Body of pancreas (tissue), 4 donors: ENCODE measurements around the gene CLSTN1. TPM values are rescaled to one million over a fixed set of nuclear protein-coding genes. Genes with fewer than 3 reads are reported as not detected.

Source experiments
- ATAC-seq: fragments of 150-250 bp; one replicate; pipeline ENCODE4 v1.9.1; 2016
- DNase-seq, 4 donors: peaks; one replicate each; pipeline ENCODE4 v3.0.0-alpha.2; 2019
- H3K27ac ChIP-seq, 4 donors: fragments of 200-600 bp; sonication (generic); 1 replicate in 3 of 4; 2 replicates in 1 of 4; pipeline versions ENCODE4 v1.5.1 to v1.6.1; 2016 to 2019; ENCODE audit warnings: mild to moderate bottlenecking in 1 of 4, mixed read lengths in 1 of 4, moderate library complexity in 1 of 4
- H3K27me3 ChIP-seq, 2 donors: fragments of 200-600 bp; sonication (generic); one replicate each; pipeline ENCODE4 v1.6.0; 2016; ENCODE audit warnings: mild to moderate bottlenecking in 1 of 2
- H3K36me3 ChIP-seq, 2 donors: fragments of 200-600 bp; sonication (generic); replicated peaks in 1 of 2; 2 replicates each; pipeline ENCODE4 v1.5.1; 2016; ENCODE audit warnings: low read depth in 2 of 2; ENCODE audit not compliant: insufficient read depth in 1 of 2
- H3K4me1 ChIP-seq: fragments of 200-600 bp; sonication (generic); one replicate; pipeline ENCODE4 v1.6.0; 2016
- H3K4me3 ChIP-seq, 2 donors: fragments of 200-600 bp; sonication (generic); 1 replicate in 1 of 2; 2 replicates in 1 of 2; pipeline ENCODE4 v1.5.1; 2016 to 2019
- H3K9me3 ChIP-seq, 3 donors: fragments of 200-600 bp; sonication (generic); 1 replicate in 2 of 3; 2 replicates in 1 of 3; pipeline ENCODE4 v1.5.1; 2016
- POLR2A ChIP-seq, 3 donors: fragments of 450-650 bp; IDR thresholded peaks; one replicate each; pipeline ENCODE4 v1.6.1; 2016; ENCODE audit warnings: antibody characterized with exemption in 3 of 3, mild to moderate bottlenecking in 2 of 3
- WGBS, 2 donors: methylation state at CpG; one replicate each; pipeline ENCODE4 v1.1.5; 2017; 5-methylcytosine and 5-hydroxymethylcytosine counted together
- intact Hi-C: fragments of 100-400 bp; cut with DNase I; formaldehyde crosslinking; loops from one replicate; pipeline ENCODE4 v1.15.1; 2023
- total RNA-seq, 2 donors: library from RNA; depleted of rRNA; stranded (reverse); fragments of >200 nt; gene quantifications; one replicate each; pipeline ENCODE4 v1.1.0, GENCODE V29; 2016
- TF ChIP-seq, protein P1 (sequence below), 7 experiments: fragments of 450-650 bp in 4 of 7; fragments of 200-600 bp in 3 of 7; sonication (generic) in 3 of 7; IDR thresholded peaks; one replicate each; pipeline ENCODE4 v1.5.1; 2016 to 2019; ENCODE audit warnings: antibody characterized with exemption in 7 of 7

The CLSTN1 gene
- total RNA-seq, 2 donors from 2014 or later, result 60.2 to 64.6 TPM

DNA sequence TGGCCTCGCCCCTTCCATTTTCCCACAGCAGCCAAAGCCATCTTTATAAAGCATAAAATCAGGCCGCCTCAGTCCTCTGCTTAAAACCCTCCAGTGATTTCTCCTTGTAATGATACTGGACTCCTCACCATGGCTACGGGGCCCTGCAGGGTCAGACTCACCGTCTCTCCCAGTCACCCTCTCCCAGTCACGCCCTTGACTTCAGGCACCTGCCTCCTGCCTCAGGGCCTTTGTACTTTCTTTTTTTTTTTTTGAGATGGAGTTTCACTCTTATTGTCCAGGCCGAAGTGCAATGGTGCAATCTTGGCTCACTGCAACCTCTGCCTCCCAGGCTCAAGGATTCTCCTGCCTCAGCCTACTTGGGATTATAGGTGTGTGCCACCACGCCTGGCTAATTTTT lies 124.4 kb downstream of the CLSTN1 start:
- no peaks in the 10 kb centered on the region for H3K4me1 ChIP-seq
- intact Hi-C loops, result no loop called here
- no peaks in the 10 kb centered on the region for H3K9me3 ChIP-seq
- H3K36me3 ChIP-seq, result no peaks in the 10 kb centered on the region
- DNase-seq, result no peak
- WGBS, 2 donors, result 86 to 91% methylated on average over 7 of the region's 7 CpGs
- TF ChIP-seq, protein P1, sequence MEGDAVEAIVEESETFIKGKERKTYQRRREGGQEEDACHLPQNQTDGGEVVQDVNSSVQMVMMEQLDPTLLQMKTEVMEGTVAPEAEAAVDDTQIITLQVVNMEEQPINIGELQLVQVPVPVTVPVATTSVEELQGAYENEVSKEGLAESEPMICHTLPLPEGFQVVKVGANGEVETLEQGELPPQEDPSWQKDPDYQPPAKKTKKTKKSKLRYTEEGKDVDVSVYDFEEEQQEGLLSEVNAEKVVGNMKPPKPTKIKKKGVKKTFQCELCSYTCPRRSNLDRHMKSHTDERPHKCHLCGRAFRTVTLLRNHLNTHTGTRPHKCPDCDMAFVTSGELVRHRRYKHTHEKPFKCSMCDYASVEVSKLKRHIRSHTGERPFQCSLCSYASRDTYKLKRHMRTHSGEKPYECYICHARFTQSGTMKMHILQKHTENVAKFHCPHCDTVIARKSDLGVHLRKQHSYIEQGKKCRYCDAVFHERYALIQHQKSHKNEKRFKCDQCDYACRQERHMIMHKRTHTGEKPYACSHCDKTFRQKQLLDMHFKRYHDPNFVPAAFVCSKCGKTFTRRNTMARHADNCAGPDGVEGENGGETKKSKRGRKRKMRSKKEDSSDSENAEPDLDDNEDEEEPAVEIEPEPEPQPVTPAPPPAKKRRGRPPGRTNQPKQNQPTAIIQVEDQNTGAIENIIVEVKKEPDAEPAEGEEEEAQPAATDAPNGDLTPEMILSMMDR (IDR thresholded peaks at IDR 0.05), result no peak
- TF ChIP-seq POLR2A (IDR thresholded peaks at IDR 0.05), result no peak
- no peak overlapping the region for H3K27ac ChIP-seq
- ATAC-seq, result no peak
- H3K27me3 ChIP-seq, result no peaks in the 10 kb centered on the region
- no peak overlapping the region for H3K4me3 ChIP-seq

DNA sequence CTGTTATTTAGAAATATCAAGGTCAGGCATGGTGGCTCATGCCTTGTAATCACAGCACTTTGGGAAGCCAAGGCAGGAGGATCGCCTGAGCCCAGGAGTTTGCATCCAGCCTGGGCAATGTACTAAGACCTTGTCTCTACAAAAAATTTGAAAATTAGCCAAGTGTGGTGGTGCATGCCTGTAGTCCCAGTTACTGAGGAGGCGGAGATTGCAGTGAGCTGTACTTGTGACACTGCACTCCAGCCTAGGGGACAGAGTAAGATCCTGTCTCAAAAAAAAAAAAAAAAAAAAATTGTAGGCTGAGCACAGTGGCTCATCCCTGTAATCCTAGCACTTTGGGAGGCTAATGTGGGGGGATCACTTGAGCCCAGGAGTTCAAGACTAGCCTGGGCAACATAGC lies 127.0 kb downstream of the CLSTN1 start:
- Histone ChIP-seq H3K4me1 (no peaks in the 10 kb centered on the region), H3K27ac (no peak overlapping the region), H3K4me3 (no peak overlapping the region), H3K36me3 (no peaks in the 10 kb centered on the region), H3K27me3 (no peaks in the 10 kb centered on the region), H3K9me3 (no peaks in the 10 kb centered on the region)
- intact Hi-C loops, result no loop called here
- DNase-seq (no peak), ATAC-seq (no peak)
- 89 to 100% methylated on average over 2 of the region's 2 CpGs for WGBS, 2 donors
- TF ChIP-seq, protein P1 (IDR thresholded peaks at IDR 0.05), result no peak
- no peak for TF ChIP-seq POLR2A (IDR thresholded peaks at IDR 0.05)

DNA sequence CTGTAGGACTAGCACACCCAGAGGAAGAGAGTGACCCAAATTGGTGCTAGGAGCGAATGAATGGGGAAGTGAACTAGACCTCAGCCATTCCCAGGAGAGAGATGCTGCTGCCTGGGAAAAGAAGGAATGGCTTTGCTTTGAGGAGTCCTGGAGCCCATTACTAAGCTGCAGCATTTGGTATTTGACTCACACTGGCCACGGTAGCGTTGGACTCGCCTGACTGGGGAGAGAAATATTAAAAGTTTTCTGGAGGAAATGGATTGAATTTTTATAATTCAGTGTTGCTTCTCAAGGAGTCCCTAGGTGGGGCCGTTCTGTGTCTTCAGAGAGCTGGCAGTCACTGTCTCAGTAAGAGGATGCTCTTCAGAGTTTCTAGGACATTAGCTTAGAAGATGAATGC lies 132.1 kb downstream of the CLSTN1 start:
- WGBS, 2 donors, result 75 to 84% methylated on average over 5 of the region's 5 CpGs
- ATAC-seq, result no peak

DNA sequence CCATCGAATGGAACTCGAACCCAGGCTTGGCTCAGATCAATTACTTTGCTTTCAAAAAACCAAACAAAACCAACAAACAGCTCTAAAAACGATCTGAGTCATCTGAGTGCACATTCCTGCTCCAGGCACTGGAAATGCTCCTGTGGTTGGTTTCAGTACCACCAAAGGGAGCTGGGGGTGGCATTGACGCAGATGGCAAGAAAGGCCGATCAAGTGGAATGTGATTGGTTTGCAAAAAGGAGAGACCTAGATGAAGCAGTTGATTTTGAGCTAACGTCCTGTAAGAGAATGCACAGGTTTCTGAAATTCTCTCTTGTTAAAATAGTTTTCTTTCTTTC lies 132.7 kb downstream of the CLSTN1 start:
- no peak overlapping the region for H3K27ac ChIP-seq
- 74 to 79% methylated on average over 6 of the region's 6 CpGs for WGBS, 2 donors
- TF ChIP-seq, protein P1 (IDR thresholded peaks at IDR 0.05), result no peak
- TF ChIP-seq POLR2A (IDR thresholded peaks at IDR 0.05), result no peak
- no peak for DNase-seq
- no peaks in the 10 kb centered on the region for H3K36me3 ChIP-seq
- peaks cover 31% of the 10 kb centered on the region for H3K4me1 ChIP-seq
- intact Hi-C loops, result no loop called here
- H3K27me3 ChIP-seq, result no peaks in the 10 kb centered on the region
- H3K9me3 ChIP-seq, result no peaks in the 10 kb centered on the region
- no peak for ATAC-seq
- no peak overlapping the region for H3K4me3 ChIP-seq

More for the DNA sequence above, 132.1 kb downstream of the CLSTN1 start:
- intact Hi-C loops, result no loop called here
- Histone ChIP-seq H3K27ac (no peak overlapping the region), H3K36me3 (no peaks in the 10 kb centered on the region), H3K4me1 (peaks cover 31% of the 10 kb centered on the region), H3K9me3 (no peaks in the 10 kb centered on the region), H3K27me3 (no peaks in the 10 kb centered on the region), H3K4me3 (no peak overlapping the region)
- no peak for DNase-seq
- no peak for TF ChIP-seq POLR2A (IDR thresholded peaks at IDR 0.05)
- TF ChIP-seq, protein P1 (IDR thresholded peaks at IDR 0.05), result no peak

DNA sequence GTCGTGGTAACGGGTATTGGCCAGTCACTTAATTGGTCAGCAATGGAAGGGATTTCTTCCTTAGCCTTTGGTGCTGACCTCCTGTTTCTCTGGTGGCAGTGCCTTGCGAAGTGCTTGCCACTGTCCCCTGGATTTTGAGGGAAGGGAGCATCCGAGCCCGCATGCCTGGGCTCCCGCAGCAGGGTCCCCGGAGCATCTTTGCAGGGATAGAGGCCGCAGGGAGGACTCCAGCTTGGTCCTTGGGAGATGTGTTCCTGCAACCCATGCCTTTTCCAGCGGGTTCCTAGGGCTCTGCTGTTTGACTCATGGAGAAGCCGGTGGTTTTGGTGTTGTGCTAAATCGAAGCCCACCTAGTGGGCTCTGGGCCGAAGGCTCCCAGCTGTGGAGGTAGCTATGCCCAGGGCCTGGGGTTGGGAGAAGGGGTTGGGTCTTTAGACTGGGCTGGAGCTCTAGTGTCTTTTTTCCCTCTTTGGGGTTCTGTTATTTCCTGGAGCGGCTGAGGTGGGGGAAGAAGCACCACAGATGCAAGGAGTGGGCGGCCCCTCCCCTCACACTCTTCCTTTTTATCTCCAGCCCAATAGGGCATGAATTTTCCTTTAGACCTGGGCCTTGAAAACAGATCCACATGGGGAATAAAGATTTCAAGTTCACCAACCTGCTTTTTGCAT lies 133.2 kb downstream of the CLSTN1 start:
- intact Hi-C loops, result no loop called here
- no peak for TF ChIP-seq POLR2A (IDR thresholded peaks at IDR 0.05)
- TF ChIP-seq, protein P1 (IDR thresholded peaks at IDR 0.05), result no peak
- Histone ChIP-seq H3K4me3 (no peak overlapping the region), H3K36me3 (no peaks in the 10 kb centered on the region), H3K27ac (no peak overlapping the region), H3K27me3 (no peaks in the 10 kb centered on the region), H3K9me3 (no peaks in the 10 kb centered on the region), H3K4me1 (peaks cover 31% of the 10 kb centered on the region)
- ATAC-seq (no peak), DNase-seq (no peak)
- 72 to 77% methylated on average over 14 of the region's 14 CpGs for WGBS, 2 donors
